ENCODE data around the gene NSMCE1.
A peak's percentile ranks its signal among the peaks of the same experiment; 100 is the strongest.

Gene NSMCE1

GRCh38 chr16:27314986-27315332, 46.4 kb upstream of the NSMCE1 start:
- TF ChIP-seq CTCF (IDR thresholded peaks at IDR 0.05; ENCODE audit: extremely low read depth, insufficient read depth, missing control alignments): no peak
- DNase-seq (ENCODE audit: low spot score): no peak
- in situ Hi-C loops (cut with MboI; ENCODE audit: low pct_unique_long_range_greater_than_20kb, low sequenced_read_pairs, unreplicated experiment): loop anchor here (5.0 kb wide), 1 partner anchor 73 kb away; no protein-coding TSS in a partner anchor

DNA sequence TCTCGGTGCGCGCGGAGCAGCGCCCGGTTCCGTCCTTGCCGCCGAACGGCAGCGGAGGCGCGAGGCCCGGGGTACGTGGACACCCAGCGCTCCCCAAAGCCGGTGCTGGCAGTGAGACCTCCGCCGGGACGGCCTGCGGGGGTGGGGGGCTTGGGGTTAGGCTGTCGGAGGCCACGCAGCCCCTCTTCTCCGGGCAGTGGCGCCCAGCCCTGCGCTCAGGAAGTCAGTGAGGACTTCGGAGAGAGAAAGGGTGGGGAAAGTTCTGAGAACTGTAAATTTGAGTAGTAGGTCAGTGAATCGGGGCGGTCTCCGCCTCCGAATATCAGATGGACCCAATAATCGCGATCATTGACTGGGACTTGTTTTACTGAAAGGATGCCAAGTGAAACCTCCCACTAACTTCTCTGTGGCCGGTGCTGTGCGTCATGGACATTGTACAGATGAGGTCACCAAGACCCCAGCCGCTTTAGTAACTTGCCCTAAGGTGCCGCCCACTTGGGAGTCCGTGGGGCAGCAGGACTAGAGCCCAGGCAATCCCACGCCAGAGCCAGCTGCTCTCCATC, 45.7 kb upstream of the NSMCE1 start:
- TF ChIP-seq CTCF (IDR thresholded peaks at IDR 0.05; ENCODE audit: extremely low read depth, insufficient read depth, missing control alignments): no peak
- in situ Hi-C loops (cut with MboI; ENCODE audit: low pct_unique_long_range_greater_than_20kb, low sequenced_read_pairs, unreplicated experiment): no loop called here
- peak; percentile 65 for DNase-seq (ENCODE audit: low spot score)

GRCh38 chr16:27313422-27314160, 45.0 kb upstream of the NSMCE1 start, which contains the start of gene IL4R:
Gene IL4R, plus strand, starts transcription at chr16:27313974. Its CDS starts 26,230 bp downstream, at chr16:27340204.
- peak; percentile 84 for DNase-seq (ENCODE audit: low spot score)
- in situ Hi-C loops (cut with MboI; ENCODE audit: low pct_unique_long_range_greater_than_20kb, low sequenced_read_pairs, unreplicated experiment): no loop called here

GRCh38 chr16:27312580-27313421, 44.2 kb upstream of the NSMCE1 start:
- no peak for TF ChIP-seq CTCF (IDR thresholded peaks at IDR 0.05; ENCODE audit: extremely low read depth, insufficient read depth, missing control alignments)
- in situ Hi-C loops (cut with MboI; ENCODE audit: low pct_unique_long_range_greater_than_20kb, low sequenced_read_pairs, unreplicated experiment): no loop called here
- DNase-seq (ENCODE audit: low spot score): no peak

More at GRCh38 chr16:27313422-27314160, 45.0 kb upstream of the NSMCE1 start, which contains the start of gene IL4R:
- TF ChIP-seq CTCF (IDR thresholded peaks at IDR 0.05; ENCODE audit: extremely low read depth, insufficient read depth, missing control alignments): no peak

- no peak for TF ChIP-seq CTCF (IDR thresholded peaks at IDR 0.05; ENCODE audit: extremely low read depth, insufficient read depth, missing control alignments)
- in situ Hi-C loops (cut with MboI; ENCODE audit: low pct_unique_long_range_greater_than_20kb, low sequenced_read_pairs, unreplicated experiment): no loop called here
- no peak for DNase-seq (ENCODE audit: low spot score)
Observed at GRCh38 chr16:27311897-27312303, 43.3 kb upstream of the NSMCE1 start.

GRCh38 chr16:27311448-27311830, 42.9 kb upstream of the NSMCE1 start:
- in situ Hi-C loops (cut with MboI; ENCODE audit: low pct_unique_long_range_greater_than_20kb, low sequenced_read_pairs, unreplicated experiment): no loop called here
- no peak for DNase-seq (ENCODE audit: low spot score)
- no peak for TF ChIP-seq CTCF (IDR thresholded peaks at IDR 0.05; ENCODE audit: extremely low read depth, insufficient read depth, missing control alignments)
